Right atrium auricular region (tissue), 2 donors: Measurements from ENCODE around the gene MYO3B. TPM values are rescaled to one million over a fixed set of nuclear protein-coding genes. Genes with fewer than 3 reads are reported as not detected.

Experiments used
- DNase-seq: peaks from one replicate; pipeline ENCODE4 v3.0.0-alpha.2; 2019; ENCODE audit warnings: low spot score
- H3K27ac ChIP-seq, 2 donors: fragments of 200-600 bp; sonication (generic); 1 replicate in 1 of 2; 2 replicates in 1 of 2; pipeline ENCODE4 v1.5.1; 2016 to 2019
- H3K27me3 ChIP-seq, 2 donors: fragments of 200-600 bp; sonication (generic); one replicate each; pipeline versions ENCODE4 v1.5.1 to v1.6.0; 2017 to 2019
- H3K36me3 ChIP-seq: fragments of 200-600 bp; sonication (generic); one replicate; pipeline ENCODE4 v1.5.1; 2016
- H3K4me1 ChIP-seq, 2 donors: fragments of 200-600 bp; sonication (generic); one replicate each; pipeline versions ENCODE4 v1.5.1 to v1.6.0; 2017 to 2019
- H3K4me3 ChIP-seq, 2 donors: fragments of 200-600 bp; sonication (generic); 1 replicate in 1 of 2; 2 replicates in 1 of 2; pipeline ENCODE4 v1.5.1; 2017 to 2019; ENCODE audit warnings: mild to moderate bottlenecking in 1 of 2, moderate library complexity in 1 of 2
- H3K9me3 ChIP-seq, 2 donors: fragments of 200-600 bp; sonication (generic); one replicate each; pipeline ENCODE4 v1.5.1; 2019
- CTCF ChIP-seq, 2 donors: fragments of 200-600 bp; sonication (generic); IDR thresholded peaks; one replicate each; pipeline ENCODE4 v1.5.1; 2019; ENCODE audit warnings: antibody characterized with exemption in 2 of 2
- total RNA-seq, 2 donors: library from RNA; depleted of rRNA; stranded (reverse); fragments of >200 nt; gene quantifications; one replicate each; pipeline ENCODE4 v1.1.0, GENCODE V29; 2016

The MYO3B gene
- total RNA-seq, 2 donors from 2014 or later: not detected

GRCh38 chr2:170463206-170463537, 285.2 kb downstream of the MYO3B start:
- DNase-seq: no peak
- Histone ChIP-seq H3K4me3 (no peak overlapping the region), H3K9me3 (no peaks in the 10 kb centered on the region), H3K36me3 (no peaks in the 10 kb centered on the region), H3K27me3 (no peaks in the 10 kb centered on the region), H3K4me1 (peaks cover 0 to 2% of the 10 kb centered on the region in 2 donors), H3K27ac (no peak overlapping the region)
- no peak for TF ChIP-seq CTCF (IDR thresholded peaks at IDR 0.05)

GRCh38 chr2:170464268-170464667, 286.3 kb downstream of the MYO3B start:
- TF ChIP-seq CTCF (IDR thresholded peaks at IDR 0.05): no peak
- Histone ChIP-seq H3K4me3 (no peak overlapping the region), H3K4me1 (peaks cover 0 to 4% of the 10 kb centered on the region in 2 donors), H3K27me3 (no peaks in the 10 kb centered on the region), H3K9me3 (no peaks in the 10 kb centered on the region), H3K27ac (no peak overlapping the region), H3K36me3 (no peaks in the 10 kb centered on the region)
- no peak for DNase-seq

- H3K4me1 ChIP-seq: peaks cover 0 to 4% of the 10 kb centered on the region in 2 donors
- no peak for DNase-seq
- no peaks in the 10 kb centered on the region for H3K9me3 ChIP-seq
- no peak overlapping the region for H3K27ac ChIP-seq
- H3K4me3 ChIP-seq: no peak overlapping the region
- no peaks in the 10 kb centered on the region for H3K36me3 ChIP-seq
- no peaks in the 10 kb centered on the region for H3K27me3 ChIP-seq
- no peak for TF ChIP-seq CTCF (IDR thresholded peaks at IDR 0.05)
Observed at GRCh38 chr2:170465241-170465640, 287.3 kb downstream of the MYO3B start.

GRCh38 chr2:170466632-170467031, 288.7 kb downstream of the MYO3B start:
- H3K4me1 ChIP-seq: peaks cover 0 to 4% of the 10 kb centered on the region in 2 donors
- no peak for TF ChIP-seq CTCF (IDR thresholded peaks at IDR 0.05)
- H3K9me3 ChIP-seq: no peaks in the 10 kb centered on the region

GRCh38 chr2:170467568-170468422, 289.8 kb downstream of the MYO3B start:
- Histone ChIP-seq H3K4me1 (peaks cover 0 to 4% of the 10 kb centered on the region in 2 donors), H3K9me3 (no peaks in the 10 kb centered on the region), H3K36me3 (no peaks in the 10 kb centered on the region), H3K27ac (no peak overlapping the region), H3K27me3 (no peaks in the 10 kb centered on the region), H3K4me3 (no peak overlapping the region)
- no peak for DNase-seq
- no peak for TF ChIP-seq CTCF (IDR thresholded peaks at IDR 0.05)

More at GRCh38 chr2:170466632-170467031, 288.7 kb downstream of the MYO3B start:
- DNase-seq: no peak
- H3K4me3 ChIP-seq: no peak overlapping the region
- no peaks in the 10 kb centered on the region for H3K36me3 ChIP-seq
- H3K27ac ChIP-seq: no peak overlapping the region
- no peaks in the 10 kb centered on the region for H3K27me3 ChIP-seq
